OCI-LY3 (cell line): ENCODE data around the gene DIP2C.

Source experiments
- CTCF ChIP-seq: fragments of 200-600, 300-600 bp; sonication (generic); IDR thresholded peaks from 2 replicates; pipeline ENCODE4 v1.5.1; 2014; ENCODE audit warnings: antibody characterized with exemption, low read length, low read depth
- EZH2phosphoT487 ChIP-seq: fragments of 200-600 bp; shearing (Covaris generic); IDR thresholded peaks from 2 replicates; pipeline ENCODE4 v1.6.1; 2018; ENCODE audit warnings: antibody characterized with exemption, mixed run types, low read depth

GRCh38 chr10:546971-547590 lies 142.4 kb downstream of the DIP2C start:
- TF ChIP-seq CTCF: no peak
- no peak for TF ChIP-seq EZH2phosphoT487
